A172 (cell line): ENCODE data around the gene PCNX3. TPM values are rescaled to one million over a fixed set of nuclear protein-coding genes. Genes with fewer than 3 reads are reported as not detected.

Source experiments
- DNase-seq: peaks from one replicate; pipeline ENCODE4 v3.0.0-alpha.2; 2015; ENCODE audit warnings: low spot score
- total RNA-seq: library from RNA; depleted of rRNA; stranded (reverse); fragments of >200 nt; shearing (Covaris generic); gene quantifications from 2 replicates; pipeline ENCODE4 v1.2.3, GENCODE V29; 2014

Gene PCNX3
- total RNA-seq, 1 experiment from 2014 or later: 20.1 TPM

- DNase-seq: no peak
These were observed 17.3 kb upstream of the PCNX3 start for GRCh38 chr11:65598258-65598699.

- DNase-seq: no peak
These were observed 16.2 kb upstream of the PCNX3 start for GRCh38 chr11:65599216-65599954.

DNA sequence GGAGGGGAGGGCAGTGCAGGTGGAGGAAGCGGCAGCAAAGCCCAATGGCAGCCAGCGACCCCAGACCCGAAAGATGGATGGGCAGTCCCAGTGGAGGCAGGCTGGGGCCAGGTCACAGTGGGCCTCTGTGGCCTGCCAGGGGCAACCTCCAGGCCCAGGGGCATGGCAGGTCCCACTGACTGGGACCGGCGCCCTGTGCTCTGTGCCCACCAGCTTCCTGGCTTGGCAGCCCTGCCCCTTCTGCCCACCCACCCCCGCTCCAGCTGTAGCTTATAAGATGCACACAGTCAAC lies 15.7 kb upstream of the PCNX3 start:
- no peak for DNase-seq

DNA sequence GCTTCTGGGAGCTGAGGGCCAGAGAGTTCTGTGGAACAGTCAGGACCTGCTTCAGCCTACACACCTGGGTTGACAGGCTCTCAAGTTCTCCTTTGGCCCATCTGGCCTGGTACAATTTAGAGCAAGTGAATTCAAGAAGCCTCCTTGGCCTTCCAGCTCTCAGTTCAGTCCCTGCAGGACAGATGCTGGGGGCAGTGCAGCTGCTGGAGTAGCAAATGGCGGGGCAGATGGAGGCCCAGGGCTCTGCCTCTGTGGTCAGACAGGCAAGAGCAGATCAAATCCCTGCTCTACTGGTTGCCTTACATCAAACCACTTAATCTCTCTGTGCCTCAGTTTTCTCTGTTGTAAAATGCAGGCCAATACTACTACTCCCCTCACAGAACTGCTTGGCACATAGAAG lies 11.3 kb upstream of the PCNX3 start:
- no peak for DNase-seq

GRCh38 chr11:65606876-65607613 lies 8.5 kb upstream of the PCNX3 start:
- no peak for DNase-seq

- no peak for DNase-seq
These were observed 7.8 kb upstream of the PCNX3 start for GRCh38 chr11:65607614-65608426.

DNA sequence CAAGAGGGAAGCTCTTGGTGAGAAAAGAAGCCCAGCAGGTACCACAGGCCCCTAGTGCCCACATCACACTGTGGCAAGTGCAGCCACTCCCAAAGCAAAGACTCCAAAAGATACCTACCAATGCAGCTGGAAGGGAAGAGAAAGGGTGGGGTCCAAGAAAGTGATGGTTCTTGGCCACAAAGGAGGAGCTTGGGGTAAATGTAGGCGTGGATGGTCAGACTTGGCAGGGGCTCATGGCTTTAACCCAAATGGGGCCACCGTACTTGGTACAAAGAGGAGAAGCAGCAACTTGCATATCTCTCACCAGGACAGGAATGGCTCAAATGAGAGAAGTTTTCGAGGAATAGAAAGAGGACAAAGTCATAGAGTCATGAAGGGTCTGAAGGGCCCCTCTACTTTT lies 6.3 kb upstream of the PCNX3 start:
- no peak for DNase-seq

- no peak for DNase-seq
These were observed 5.9 kb upstream of the PCNX3 start for GRCh38 chr11:65609665-65610064.

DNA sequence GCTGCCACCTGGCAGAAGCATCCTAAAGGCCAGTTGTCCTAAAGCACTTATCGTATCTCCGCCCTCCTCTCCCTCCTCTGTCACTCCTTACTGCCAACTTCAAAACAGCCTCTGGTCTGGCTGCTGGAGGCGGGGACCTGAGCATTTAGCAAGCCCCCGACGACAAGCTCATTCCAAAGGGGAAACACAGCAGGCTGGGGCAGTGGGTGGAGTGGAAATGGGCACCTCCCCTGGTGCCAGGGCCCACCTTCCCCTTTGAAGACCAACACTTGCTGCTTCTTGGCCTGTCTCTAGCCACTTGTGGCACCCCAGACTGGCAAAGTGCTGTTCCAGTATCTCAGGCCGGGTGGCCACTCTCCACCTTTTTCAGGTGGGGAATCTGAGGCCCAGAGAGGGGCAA lies 5.2 kb upstream of the PCNX3 start:
- no peak for DNase-seq

DNA sequence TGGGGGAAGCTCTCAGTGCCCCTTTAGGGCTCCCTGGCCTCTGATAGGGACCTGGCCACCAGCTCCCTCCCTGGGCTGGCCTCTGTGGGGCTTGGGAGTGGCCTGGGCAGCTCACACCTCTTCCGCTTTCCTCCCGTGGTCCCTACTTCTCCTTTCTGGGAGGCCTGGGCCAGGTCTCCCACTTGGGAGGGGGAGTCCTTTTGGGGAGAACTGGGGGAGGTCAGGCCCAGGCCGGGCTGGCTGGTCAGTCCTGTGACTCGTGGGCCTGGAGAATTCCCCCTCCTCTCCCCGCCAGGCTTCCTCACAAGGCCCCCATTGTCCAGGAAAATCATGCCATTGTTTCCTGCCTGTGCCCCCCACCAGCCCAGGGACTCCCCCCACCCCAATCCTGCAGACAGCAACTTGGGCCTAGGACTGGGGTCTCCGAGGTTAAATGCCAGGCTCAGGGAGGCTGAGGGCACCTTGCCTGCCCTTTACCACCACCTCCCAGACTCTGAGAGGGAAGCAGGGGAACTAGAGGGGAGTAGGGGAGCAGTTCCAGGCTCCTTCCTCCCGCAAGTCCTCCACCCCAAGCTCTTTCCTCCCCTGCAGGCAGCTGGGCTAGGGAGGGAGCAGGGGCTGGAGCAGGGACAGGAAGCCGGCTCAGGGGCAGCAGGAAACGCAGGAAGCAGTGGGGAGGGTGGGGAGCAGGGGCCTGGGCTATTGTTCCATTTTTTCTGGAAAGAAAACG lies 4.4 kb upstream of the PCNX3 start:
- no peak for DNase-seq

- DNase-seq: no peak
These were observed 3.6 kb upstream of the PCNX3 start for GRCh38 chr11:65611758-65612603.

DNA sequence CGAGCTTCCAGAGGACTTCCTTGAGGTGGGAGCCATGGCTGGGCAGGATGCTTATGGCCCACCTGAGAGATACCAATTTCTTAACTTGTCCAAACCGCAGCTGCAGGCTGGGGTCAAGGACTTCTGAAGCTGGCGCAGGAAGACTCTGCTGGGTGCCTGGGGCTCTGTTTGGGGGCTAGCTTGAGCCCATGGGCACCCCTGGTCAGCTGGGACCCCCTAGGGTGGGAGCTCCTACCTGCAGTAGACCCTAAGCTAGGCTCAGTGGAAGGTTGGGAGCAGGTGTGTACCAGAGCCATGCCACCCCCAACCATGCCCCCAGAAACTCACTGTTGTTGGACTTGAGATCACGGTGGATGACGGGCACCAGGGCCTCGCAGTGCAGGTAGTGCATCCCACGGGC lies 2.9 kb upstream of the PCNX3 start:
- no peak for DNase-seq

GRCh38 chr11:65613091-65613928 lies 2.3 kb upstream of the PCNX3 start:
- no peak for DNase-seq

DNA sequence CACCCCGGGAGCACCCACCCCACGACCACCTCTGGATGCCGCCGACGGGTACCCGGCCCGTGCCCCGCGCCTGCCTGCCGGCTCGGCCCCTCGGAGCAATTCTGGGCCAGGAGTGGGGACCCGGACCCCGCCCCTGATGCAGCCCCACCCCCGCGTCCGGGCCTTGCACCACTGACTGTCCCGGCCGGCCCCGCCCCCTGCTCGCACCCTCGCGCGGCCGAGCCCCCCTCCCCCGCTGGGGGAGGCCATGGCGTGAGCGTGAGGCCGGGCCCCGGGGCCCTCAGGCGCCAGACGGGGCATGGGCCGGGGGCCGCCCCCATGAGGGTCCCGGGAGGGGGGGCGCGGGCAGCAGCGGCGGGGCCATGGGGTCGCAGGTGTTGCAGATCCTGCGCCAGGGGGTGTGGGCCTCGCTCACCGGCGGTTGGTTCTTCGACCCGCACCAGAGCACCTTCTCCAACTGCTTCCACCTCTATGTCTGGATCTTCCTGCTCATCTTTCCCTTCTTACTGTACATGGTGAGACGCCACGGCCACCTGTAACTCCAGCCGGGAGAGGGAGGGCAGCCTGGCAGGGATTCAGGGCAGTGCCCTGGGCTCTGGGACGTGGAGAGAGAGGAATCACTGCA lies 486 bp downstream of the PCNX3 start:
- DNase-seq: no peak

DNA sequence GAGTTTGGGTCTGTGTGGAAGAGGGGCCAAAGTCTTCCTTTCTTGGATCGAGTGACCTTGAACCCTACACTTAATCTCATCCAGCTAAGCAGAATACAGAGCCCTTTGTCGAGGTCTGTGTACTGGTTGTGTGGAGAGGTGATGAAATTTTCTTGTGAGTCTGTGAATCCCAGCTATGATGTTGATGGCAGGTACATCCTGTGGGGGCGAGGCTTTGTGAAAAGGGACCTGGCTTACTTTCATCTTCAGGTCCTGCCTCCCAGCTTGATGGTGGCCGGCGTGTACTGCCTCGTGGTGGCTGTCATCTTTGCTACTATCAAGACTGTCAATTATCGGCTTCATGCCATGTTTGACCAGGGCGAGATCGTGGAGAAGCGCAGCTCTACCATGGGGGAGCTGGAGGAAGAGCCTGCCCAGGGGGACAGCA lies 1.0 kb downstream of the PCNX3 start:
- DNase-seq: no peak

GRCh38 chr11:65617136-65617850 lies 1.7 kb downstream of the PCNX3 start:
- DNase-seq: no peak

DNA sequence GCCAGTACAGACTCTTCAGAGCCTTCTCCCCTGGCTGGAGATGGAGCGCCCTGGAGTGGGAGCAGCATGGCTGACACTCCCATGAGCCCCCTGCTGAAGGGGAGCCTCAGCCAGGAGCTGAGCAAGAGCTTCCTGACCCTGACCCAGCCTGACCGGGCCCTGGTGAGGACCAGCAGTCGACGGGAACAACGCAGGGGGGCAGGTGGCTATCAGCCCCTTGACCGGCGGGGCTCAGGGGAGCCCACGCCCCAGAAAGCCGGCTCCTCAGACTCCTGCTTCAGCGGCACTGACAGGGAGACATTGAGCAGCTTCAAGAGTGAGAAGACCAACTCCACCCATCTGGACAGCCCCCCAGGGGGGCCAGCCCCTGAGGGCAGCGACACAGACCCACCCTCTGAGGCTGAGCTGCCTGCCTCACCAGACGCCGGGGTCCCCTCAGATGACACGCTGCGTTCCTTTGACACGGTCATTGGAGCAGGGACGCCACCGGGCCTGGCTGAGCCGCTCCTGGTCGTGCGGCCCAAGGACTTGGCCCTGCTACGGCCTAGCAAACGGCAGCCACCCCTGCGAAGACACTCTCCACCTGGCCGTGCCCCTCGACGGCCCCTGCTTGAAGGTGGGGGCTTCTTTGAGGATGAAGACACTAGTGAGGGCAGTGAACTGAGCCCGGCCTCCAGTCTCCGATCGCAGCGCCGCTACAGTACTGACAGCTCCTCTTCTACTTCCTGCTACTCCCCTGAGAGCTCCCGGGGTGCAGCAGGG lies 2.6 kb downstream of the PCNX3 start:
- DNase-seq: no peak

DNA sequence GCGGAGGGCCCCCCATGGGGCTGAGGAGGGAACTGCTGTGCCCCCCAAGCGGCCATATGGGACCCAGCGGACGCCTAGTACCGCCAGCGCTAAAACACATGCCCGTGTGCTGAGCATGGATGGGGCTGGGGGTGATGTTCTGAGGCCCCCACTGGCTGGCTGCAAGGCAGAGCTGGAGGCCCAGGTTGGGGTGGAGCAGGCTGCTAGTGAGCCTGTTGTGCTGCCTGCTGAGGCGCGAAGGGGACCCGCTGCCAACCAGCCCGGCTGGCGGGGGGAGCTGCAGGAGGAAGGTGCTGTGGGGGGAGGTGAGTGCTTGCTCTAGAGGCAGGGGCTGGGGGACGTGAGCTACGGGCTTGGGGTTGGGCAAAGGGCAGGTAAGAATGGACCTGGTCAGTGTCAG lies 3.2 kb downstream of the PCNX3 start:
- no peak for DNase-seq
